Body of pancreas (tissue), 4 donors: ENCODE results near the gene NUBP2. TPM values are rescaled to one million over a fixed set of nuclear protein-coding genes. Genes with fewer than 3 reads are reported as not detected.
A peak's percentile ranks its signal among the peaks of the same experiment; 100 is the strongest.

Experiments
- ATAC-seq: fragments of 150-250 bp; one replicate; pipeline ENCODE4 v1.9.1; 2016
- DNase-seq, 4 donors: peaks; one replicate each; pipeline ENCODE4 v3.0.0-alpha.2; 2019
- H3K27ac ChIP-seq, 4 donors: fragments of 200-600 bp; sonication (generic); 1 replicate in 3 of 4; 2 replicates in 1 of 4; pipeline versions ENCODE4 v1.5.1 to v1.6.1; 2016 to 2019; ENCODE audit warnings: mild to moderate bottlenecking in 1 of 4, mixed read lengths in 1 of 4, moderate library complexity in 1 of 4
- H3K27me3 ChIP-seq, 2 donors: fragments of 200-600 bp; sonication (generic); one replicate each; pipeline ENCODE4 v1.6.0; 2016; ENCODE audit warnings: mild to moderate bottlenecking in 1 of 2
- H3K36me3 ChIP-seq, 2 donors: fragments of 200-600 bp; sonication (generic); replicated peaks in 1 of 2; 2 replicates each; pipeline ENCODE4 v1.5.1; 2016; ENCODE audit warnings: low read depth in 2 of 2; ENCODE audit not compliant: insufficient read depth in 1 of 2
- H3K4me1 ChIP-seq: fragments of 200-600 bp; sonication (generic); one replicate; pipeline ENCODE4 v1.6.0; 2016
- H3K4me3 ChIP-seq, 2 donors: fragments of 200-600 bp; sonication (generic); 1 replicate in 1 of 2; 2 replicates in 1 of 2; pipeline ENCODE4 v1.5.1; 2016 to 2019
- H3K9me3 ChIP-seq, 3 donors: fragments of 200-600 bp; sonication (generic); 1 replicate in 2 of 3; 2 replicates in 1 of 3; pipeline ENCODE4 v1.5.1; 2016
- CTCF ChIP-seq, 7 experiments: fragments of 450-650 bp in 4 of 7; fragments of 200-600 bp in 3 of 7; sonication (generic) in 3 of 7; IDR thresholded peaks; one replicate each; pipeline ENCODE4 v1.5.1; 2016 to 2019; ENCODE audit warnings: antibody characterized with exemption in 7 of 7
- POLR2A ChIP-seq, 3 donors: fragments of 450-650 bp; IDR thresholded peaks; one replicate each; pipeline ENCODE4 v1.6.1; 2016; ENCODE audit warnings: antibody characterized with exemption in 3 of 3, mild to moderate bottlenecking in 2 of 3
- WGBS, 2 donors: methylation state at CpG; one replicate each; pipeline ENCODE4 v1.1.5; 2017; 5-methylcytosine and 5-hydroxymethylcytosine counted together
- intact Hi-C: fragments of 100-400 bp; cut with DNase I; formaldehyde crosslinking; loops from one replicate; pipeline ENCODE4 v1.15.1; 2023
- total RNA-seq, 2 donors: library from RNA; depleted of rRNA; stranded (reverse); fragments of >200 nt; gene quantifications; one replicate each; pipeline ENCODE4 v1.1.0, GENCODE V29; 2016

NUBP2 gene
- total RNA-seq, 2 donors from 2014 or later = 61.0 to 72.6 TPM

GRCh38 chr16:1821861-1822611 is 39.3 kb downstream of the NUBP2 start:
- WGBS, 2 donors = 88 to 94% methylated on average over 19 to 20 of the region's 24 CpGs
- DNase-seq (no peak), ATAC-seq (no peak)
- Histone ChIP-seq H3K27me3 (no peaks in the 10 kb centered on the region), H3K4me1 (peaks cover 32% of the 10 kb centered on the region), H3K4me3 (no peak overlapping the region), H3K27ac (no peak overlapping the region), H3K9me3 (no peaks in the 10 kb centered on the region), H3K36me3 (no peaks in the 10 kb centered on the region)
- intact Hi-C loops = no loop called here
- TF ChIP-seq POLR2A (IDR thresholded peaks at IDR 0.05) (no peak), CTCF (IDR thresholded peaks at IDR 0.05) (no peak)

- 88 to 91% methylated on average over 7 to 16 of the region's 16 CpGs for WGBS, 2 donors
- Histone ChIP-seq H3K27ac (no peak overlapping the region), H3K4me1 (peaks cover 35% of the 10 kb centered on the region), H3K27me3 (no peaks in the 10 kb centered on the region), H3K4me3 (no peak overlapping the region), H3K36me3 (no peaks in the 10 kb centered on the region), H3K9me3 (no peaks in the 10 kb centered on the region)
- DNase-seq (no peak), ATAC-seq (no peak)
- TF ChIP-seq POLR2A (IDR thresholded peaks at IDR 0.05) = no peak
- no peak for TF ChIP-seq CTCF (IDR thresholded peaks at IDR 0.05)
- intact Hi-C loops = no loop called here
These were observed 40.0 kb downstream of the NUBP2 start for GRCh38 chr16:1822801-1823200.

- H3K36me3 ChIP-seq = no peaks in the 10 kb centered on the region
- WGBS, 2 donors = 37 to 44% methylated on average over 9 of the region's 9 CpGs
- H3K27ac ChIP-seq = peak overlapping the region in 2 of 4 donors; percentile 95 to 96
- no peak overlapping the region for H3K4me3 ChIP-seq
- peaks cover 45% of the 10 kb centered on the region for H3K4me1 ChIP-seq
- TF ChIP-seq POLR2A (IDR thresholded peaks at IDR 0.05) = no peak
- TF ChIP-seq CTCF (IDR thresholded peaks at IDR 0.05) = peak in 1 of 7 experiments; percentile 5
- no peaks in the 10 kb centered on the region for H3K9me3 ChIP-seq
- peak; percentile 46 to 63 (median 48) for DNase-seq
- no peaks in the 10 kb centered on the region for H3K27me3 ChIP-seq
- intact Hi-C loops = no loop called here
- no peak for ATAC-seq
These were observed 41.1 kb downstream of the NUBP2 start for GRCh38 chr16:1823821-1824220.

- no peaks in the 10 kb centered on the region for H3K9me3 ChIP-seq
- peaks cover 61% of the 10 kb centered on the region for H3K4me1 ChIP-seq
- no peaks in the 10 kb centered on the region for H3K27me3 ChIP-seq
- ATAC-seq (no peak), DNase-seq (peak; percentile 70 to 80 (median 78))
- peak overlapping the region in 1 of 2 donors; percentile 39 for H3K4me3 ChIP-seq
- 12 to 19% methylated on average over 7 to 15 of the region's 15 CpGs for WGBS, 2 donors
- no peaks in the 10 kb centered on the region for H3K36me3 ChIP-seq
- peak in 1 of 3 donors; percentile 19 for TF ChIP-seq POLR2A (IDR thresholded peaks at IDR 0.05)
- TF ChIP-seq CTCF (IDR thresholded peaks at IDR 0.05) = no peak
- intact Hi-C loops = no loop called here
- H3K27ac ChIP-seq = peak overlapping the region; percentile 84 to 96 (median 91)
These were observed 42.7 kb downstream of the NUBP2 start for GRCh38 chr16:1825381-1825863.
